ENCODE measurements around the gene DDC. TPM values are rescaled to one million over a fixed set of nuclear protein-coding genes. Genes with fewer than 3 reads are reported as not detected.
"Not testable (repeated sequence)": the region's sequence is repeated elsewhere in the genome, so short reads cannot be mapped to it uniquely, and the experiment has no call there.

Gene DDC
- total RNA-seq, 4 donors from 2014 or later = 0.35 TPM; not detected in 3

- H3K27ac ChIP-seq = no peak overlapping the region
Measured at GRCh38 chr7:50554431-50555322, 10.5 kb downstream of the DDC start.

GRCh38 chr7:50553973-50554372, 11.2 kb downstream of the DDC start:
- Histone ChIP-seq H3K4me1 (peaks cover 0 to 15% (median 4%) of the 10 kb centered on the region in 3 donors), H3K9me3 (no peaks in the 10 kb centered on the region), H3K27me3 (peaks cover 0 to 53% (median 0%) of the 10 kb centered on the region in 4 donors), H3K27ac (no peak overlapping the region), H3K36me3 (no peaks in the 10 kb centered on the region), H3K4me3 (no peak overlapping the region)
- WGBS, 2 donors = 43 to 44% methylated on average over 3 of the region's 3 CpGs
- TF ChIP-seq POLR2A (IDR thresholded peaks at IDR 0.05) (no peak), CTCF (IDR thresholded peaks at IDR 0.05) (no peak)
- intact Hi-C loops (cut with DNase I) = no loop called here
- no peak for DNase-seq

More at GRCh38 chr7:50554431-50555322, 10.5 kb downstream of the DDC start:
- TF ChIP-seq CTCF (IDR thresholded peaks at IDR 0.05) = no peak
- TF ChIP-seq POLR2A (IDR thresholded peaks at IDR 0.05) = no peak
- Histone ChIP-seq H3K9me3 (no peaks in the 10 kb centered on the region), H3K4me3 (no peak overlapping the region), H3K36me3 (no peaks in the 10 kb centered on the region), H3K4me1 (peaks cover 0 to 15% (median 4%) of the 10 kb centered on the region in 3 donors), H3K27me3 (peaks cover 0 to 60% (median 0%) of the 10 kb centered on the region in 4 donors)
- WGBS, 2 donors = 76 to 77% methylated on average over 11 to 14 of the region's 14 CpGs
- intact Hi-C loops (cut with DNase I) = no loop called here
- no peak for DNase-seq

GRCh38 chr7:50552921-50553320, 12.3 kb downstream of the DDC start:
- Histone ChIP-seq H3K27ac (no peak overlapping the region), H3K4me3 (no peak overlapping the region), H3K4me1 (peaks cover 0 to 15% (median 4%) of the 10 kb centered on the region in 3 donors), H3K36me3 (no peaks in the 10 kb centered on the region), H3K9me3 (no peaks in the 10 kb centered on the region), H3K27me3 (peaks cover 0 to 44% (median 0%) of the 10 kb centered on the region in 4 donors)
- intact Hi-C loops (cut with DNase I) = no loop called here
- TF ChIP-seq CTCF (IDR thresholded peaks at IDR 0.05) (no peak), POLR2A (IDR thresholded peaks at IDR 0.05) (no peak)
- 10 to 13% methylated on average over 3 to 4 of the region's 4 CpGs for WGBS, 2 donors
- no peak for DNase-seq

- intact Hi-C loops (cut with DNase I) = no loop called here
- H3K4me1 ChIP-seq = peaks cover 0 to 11% (median 4%) of the 10 kb centered on the region in 3 donors
- H3K27me3 ChIP-seq = peaks cover 0 to 42% (median 0%) of the 10 kb centered on the region in 4 donors
- no peak overlapping the region for H3K27ac ChIP-seq
- no peaks in the 10 kb centered on the region for H3K9me3 ChIP-seq
- H3K4me3 ChIP-seq = no peak overlapping the region
- no peaks in the 10 kb centered on the region for H3K36me3 ChIP-seq
- WGBS, 2 donors = 42 to 56% methylated on average over 4 of the region's 4 CpGs
- no peak for DNase-seq
- TF ChIP-seq POLR2A (IDR thresholded peaks at IDR 0.05) = no peak
- no peak for TF ChIP-seq CTCF (IDR thresholded peaks at IDR 0.05)
Measured at GRCh38 chr7:50552139-50552538, 13.1 kb downstream of the DDC start.

- H3K27ac ChIP-seq; DNase-seq; H3K4me3 ChIP-seq; H3K9me3 ChIP-seq; H3K27me3 ChIP-seq; H3K36me3 ChIP-seq; intact Hi-C loops (cut with DNase I); H3K4me1 ChIP-seq: not testable (repeated sequence)
- WGBS, 2 donors = 84 to 85% methylated on average over 4 of the region's 4 CpGs
Measured at GRCh38 chr7:50545613-50546012, 19.6 kb downstream of the DDC start.

Data from esophagus squamous epithelium (tissue), 5 donors.